HG03039 (cell line): ENCODE measurements around the gene WIF1.

Source experiments
- ATAC-seq: cut with Tn5 transposase; IDR thresholded peaks from one replicate; pipeline ENCODE4 v1.9.1; 2021; ENCODE audit warnings: mild to moderate bottlenecking, moderate library complexity; ENCODE audit not compliant: unreplicated experiment

WIF1 gene

GRCh38 chr12:65121049-65121955, at the start of gene WIF1:
Gene WIF1, minus strand, starts transcription at chr12:65121305. Its CDS starts 114 bp downstream, at chr12:65121191.
- ATAC-seq: peak; percentile 42

GRCh38 chr12:65170209-65170881, 49.2 kb upstream of the WIF1 start:
- ATAC-seq: peak; percentile 48

GRCh38 chr12:65169320-65170208, 48.5 kb upstream of the WIF1 start, which contains the start of gene LEMD3:
Gene LEMD3, plus strand, starts transcription at chr12:65169583. Its CDS starts 14 bp downstream, at chr12:65169597.
- peak; percentile 92 for ATAC-seq

- no peak for ATAC-seq
Observed at GRCh38 chr12:65168681-65169319, 47.7 kb upstream of the WIF1 start.

GRCh38 chr12:65164774-65165173, 43.7 kb upstream of the WIF1 start:
- ATAC-seq: no peak

- ATAC-seq: no peak
Observed at GRCh38 chr12:65164244-65164643, 43.1 kb upstream of the WIF1 start.

GRCh38 chr12:65162609-65163008, 41.5 kb upstream of the WIF1 start:
- ATAC-seq: peak; percentile 66

GRCh38 chr12:65157091-65157490, 36.0 kb upstream of the WIF1 start:
- no peak for ATAC-seq

GRCh38 chr12:65156366-65156841, 35.3 kb upstream of the WIF1 start:
- ATAC-seq: peak; percentile 75

GRCh38 chr12:65155784-65156183, 34.7 kb upstream of the WIF1 start:
- peak; percentile 27 for ATAC-seq

- no peak for ATAC-seq
Observed at GRCh38 chr12:65152596-65152995, 31.5 kb upstream of the WIF1 start.

- ATAC-seq: no peak
Observed at GRCh38 chr12:65152012-65152411, 30.9 kb upstream of the WIF1 start.

GRCh38 chr12:65147312-65147905, 26.3 kb upstream of the WIF1 start:
- ATAC-seq: no peak

GRCh38 chr12:65140738-65141137, 19.6 kb upstream of the WIF1 start:
- ATAC-seq: no peak

GRCh38 chr12:65139389-65139788, 18.3 kb upstream of the WIF1 start:
- no peak for ATAC-seq

- no peak for ATAC-seq
Observed at GRCh38 chr12:65133879-65134278, 12.8 kb upstream of the WIF1 start.

- no peak for ATAC-seq
Observed at GRCh38 chr12:65126482-65126881, 5.4 kb upstream of the WIF1 start.

- ATAC-seq: no peak
Observed at GRCh38 chr12:65125975-65126374, 4.9 kb upstream of the WIF1 start.

- ATAC-seq: no peak
Observed at GRCh38 chr12:65125247-65125646, 4.1 kb upstream of the WIF1 start.
